HEK293 (cell line): ENCODE measurements around the gene MAK.
"Not testable (repeated sequence)": the region's sequence is repeated elsewhere in the genome, so short reads cannot be mapped to it uniquely, and the experiment has no call there.

ENCODE experiments used
- CTCF ChIA-PET: fragments of 350-600 bp; formaldehyde crosslinking; extraction: SDS; loops from one replicate; lab custom pipeline; 2021; ENCODE audit warnings: antibody characterized with exemption; lab: Yijun Ruan, JAX
- POLR2A ChIA-PET: fragments of 300-600 bp; formaldehyde crosslinking; extraction: SDS; loops from one replicate; lab custom pipeline; 2020; ENCODE audit warnings: antibody characterized with exemption, inconsistent platforms; lab: Yijun Ruan, JAX
- H3K27ac ChIP-seq: fragments of 200-500 bp; sonication (Bioruptor generic); 2 replicates; pipeline ENCODE4 v1.5.1; 2014; ENCODE audit warnings: low read depth, low read length, control low read depth, inconsistent platforms; ENCODE audit errors: extremely low read depth
- H3K36me3 ChIP-seq, 2 experiments: fragments of 200-500 bp in 1 of 2; sonication (Bioruptor generic) in 1 of 2; 1 replicate in 1 of 2; 2 replicates in 1 of 2; pipeline ENCODE4 v1.5.1; 2014 to 2017; ENCODE audit warnings: inconsistent platforms in 2 of 2, low read length in 2 of 2; ENCODE audit not compliant: control insufficient read depth in 2 of 2, insufficient read depth in 1 of 2
- H3K4me1 ChIP-seq: fragments of 200-500 bp; sonication (Bioruptor generic); 2 replicates; pipeline ENCODE4 v1.5.1; 2014; ENCODE audit warnings: mild to moderate bottlenecking, low read length, inconsistent platforms; ENCODE audit not compliant: control insufficient read depth, insufficient read depth
- H3K4me3 ChIP-seq: 2 replicates; pipeline ENCODE4 v1.5.1; 2011; ENCODE audit warnings: low read depth, mild to moderate bottlenecking, control low read depth, low read length, moderate library complexity
- H3K9me3 ChIP-seq: fragments of 200-500 bp; sonication (Bioruptor generic); 2 replicates; pipeline ENCODE4 v1.5.1; 2014; ENCODE audit warnings: low read depth, low read length, inconsistent platforms; ENCODE audit not compliant: control insufficient read depth, insufficient read depth
- BCL11B ChIP-seq: fragments of 450-650 bp; formaldehyde crosslinking; IDR thresholded peaks from 2 replicates; pipeline ENCODE4 v1.5.1; 2016; ENCODE audit warnings: low read depth, missing biosample characterization, missing genetic modification characterization
- KLF8 ChIP-seq: fragments of 450-650 bp; formaldehyde crosslinking; IDR thresholded peaks from 2 replicates; pipeline ENCODE4 v1.5.1; 2016; ENCODE audit warnings: missing biosample characterization, missing genetic modification characterization
- WT1 ChIP-seq: fragments of 450-650 bp; formaldehyde crosslinking; IDR thresholded peaks from 2 replicates; pipeline ENCODE4 v1.5.1; 2016; ENCODE audit warnings: missing biosample characterization, missing genetic modification characterization
- ZBTB17 ChIP-seq: fragments of 450-650 bp; formaldehyde crosslinking; IDR thresholded peaks from 2 replicates; pipeline ENCODE4 v1.5.1; 2016; ENCODE audit warnings: missing biosample characterization, missing genetic modification characterization
- ZNF24 ChIP-seq: fragments of 450-650 bp; formaldehyde crosslinking; IDR thresholded peaks from 2 replicates; pipeline ENCODE4 v1.5.1; 2016; ENCODE audit warnings: missing biosample characterization, missing genetic modification characterization
- ZNF335 ChIP-seq: fragments of 450-650 bp; formaldehyde crosslinking; conservative IDR thresholded peaks from 2 replicates; pipeline ENCODE4 v1.5.1; 2016; ENCODE audit warnings: missing biosample characterization, missing genetic modification characterization
- ZNF548 ChIP-seq: fragments of 450-650 bp; formaldehyde crosslinking; IDR thresholded peaks from 2 replicates; pipeline ENCODE4 v1.5.1; 2016; ENCODE audit warnings: missing biosample characterization, missing genetic modification characterization
- ZNF785 ChIP-seq: fragments of 450-650 bp; formaldehyde crosslinking; IDR thresholded peaks from 2 replicates; pipeline ENCODE4 v1.5.1; 2016; ENCODE audit warnings: missing biosample characterization, missing genetic modification characterization
- ZNF830 ChIP-seq: fragments of 450-650 bp; IDR thresholded peaks from 2 replicates; pipeline ENCODE4 v1.5.0; 2018; ENCODE audit warnings: missing biosample characterization, missing genetic modification characterization, low read depth, mild to moderate bottlenecking, moderate library complexity
- TF ChIP-seq, protein P1 (sequence below): fragments of 450-650 bp; formaldehyde crosslinking; IDR thresholded peaks from 2 replicates; pipeline ENCODE4 v1.5.1; 2016; ENCODE audit warnings: missing biosample characterization, missing genetic modification characterization
- TF ChIP-seq, protein P2 (sequence below): fragments of 450-650 bp; formaldehyde crosslinking; IDR thresholded peaks from 2 replicates; pipeline ENCODE4 v1.5.1; 2016; ENCODE audit warnings: missing biosample characterization, missing genetic modification characterization
- TF ChIP-seq, protein P3 (sequence below): fragments of 450-650 bp; formaldehyde crosslinking; IDR thresholded peaks from 2 replicates; pipeline ENCODE4 v1.5.1; 2016; ENCODE audit warnings: missing biosample characterization, missing genetic modification characterization
- TF ChIP-seq, protein P4 (sequence below): fragments of 450-650 bp; formaldehyde crosslinking; IDR thresholded peaks from 2 replicates; pipeline ENCODE4 v1.5.1; 2016; ENCODE audit warnings: missing biosample characterization, missing genetic modification characterization
- TF ChIP-seq, protein P5 (sequence below): fragments of 450-650 bp; formaldehyde crosslinking; IDR thresholded peaks from 2 replicates; pipeline ENCODE4 v1.5.1; 2016; ENCODE audit warnings: missing biosample characterization, missing genetic modification characterization

MAK gene

DNA sequence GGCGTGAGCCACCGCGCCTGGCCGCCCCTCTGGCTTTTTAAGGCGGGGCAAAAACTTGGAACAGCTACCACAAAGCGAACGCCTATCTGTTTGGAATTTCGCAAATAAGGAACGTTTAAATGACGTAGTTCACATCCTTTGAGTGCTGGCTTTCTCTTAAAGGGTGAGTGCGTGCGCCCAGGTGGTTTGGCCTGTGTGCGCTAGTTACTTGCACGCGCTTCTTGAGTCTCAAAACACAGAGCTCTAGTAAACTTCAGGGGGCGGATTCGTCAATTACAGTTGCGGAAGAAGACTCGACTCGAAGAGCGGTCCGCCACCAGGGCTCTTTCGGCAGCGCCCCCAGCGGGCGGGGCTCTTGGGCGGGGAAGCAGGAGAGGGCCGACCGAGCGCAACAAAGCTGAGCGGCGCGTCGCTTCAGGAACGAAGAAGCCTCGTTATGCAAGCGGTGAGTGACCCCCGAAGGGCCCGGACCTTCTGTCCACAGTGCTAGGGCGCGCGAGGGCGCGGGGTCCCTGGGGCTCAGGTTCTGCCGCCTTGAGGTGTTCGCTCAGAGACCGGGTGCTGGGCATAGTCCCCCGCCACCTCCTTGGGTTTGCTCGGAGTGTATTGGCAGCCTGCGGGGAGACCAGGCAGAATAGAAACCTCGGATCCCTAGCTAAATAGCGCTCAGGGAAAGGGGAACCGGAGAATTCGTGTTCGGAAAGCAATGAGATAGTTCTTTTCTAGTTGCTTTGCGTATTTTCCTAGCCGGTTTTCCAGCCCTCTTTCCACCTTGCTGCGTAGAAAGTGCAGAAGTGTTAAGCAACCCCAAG, 48.6 kb upstream of the MAK start, which contains the start of gene SYCP2L (continued):
- TF ChIP-seq, protein P1, sequence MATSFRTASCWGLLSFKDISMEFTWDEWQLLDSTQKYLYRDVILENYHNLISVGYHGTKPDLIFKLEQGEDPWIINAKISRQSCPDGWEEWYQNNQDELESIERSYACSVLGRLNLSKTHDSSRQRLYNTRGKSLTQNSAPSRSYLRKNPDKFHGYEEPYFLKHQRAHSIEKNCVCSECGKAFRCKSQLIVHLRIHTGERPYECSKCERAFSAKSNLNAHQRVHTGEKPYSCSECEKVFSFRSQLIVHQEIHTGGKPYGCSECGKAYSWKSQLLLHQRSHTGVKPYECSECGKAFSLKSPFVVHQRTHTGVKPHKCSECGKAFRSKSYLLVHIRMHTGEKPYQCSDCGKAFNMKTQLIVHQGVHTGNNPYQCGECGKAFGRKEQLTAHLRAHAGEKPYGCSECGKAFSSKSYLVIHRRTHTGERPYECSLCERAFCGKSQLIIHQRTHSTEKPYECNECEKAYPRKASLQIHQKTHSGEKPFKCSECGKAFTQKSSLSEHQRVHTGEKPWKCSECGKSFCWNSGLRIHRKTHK (tag by site-specific recombination): no peak
- TF ChIP-seq ZBTB17 (peak; percentile 98), KLF8 (tag by site-specific recombination) (peak; percentile 49; the same call in 1 of the 2 replicates), ZNF830 (tag by site-specific recombination) (no peak)

DNA sequence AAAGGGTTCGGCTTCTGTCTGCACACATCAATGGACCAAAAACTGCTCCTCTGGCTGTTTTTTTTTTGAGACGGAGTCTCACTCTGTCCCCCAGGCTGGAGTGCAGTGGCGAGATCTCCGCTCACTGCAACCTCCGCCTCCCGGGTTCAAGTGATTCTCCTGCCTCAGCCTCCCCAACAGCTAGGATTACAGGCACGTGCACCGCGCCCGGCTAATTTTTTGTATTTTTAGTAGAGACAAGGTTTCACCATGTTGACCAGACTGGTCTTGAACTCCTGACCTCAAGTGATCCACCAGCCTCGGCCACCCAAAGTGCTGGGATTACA, 48.0 kb upstream of the MAK start:
- H3K9me3 ChIP-seq: not testable (repeated sequence)
- CTCF ChIA-PET: interaction anchor here (0.6 to 2.6 kb wide), 21 partner anchors 9 to 1405 kb away, joined by 3 to 15 read pairs (median 3); partner anchors contain the start of gene MAK
- H3K4me3 ChIP-seq: peak overlapping the region; percentile 70
- peak; percentile 45; the same call in 1 of the 2 replicates for TF ChIP-seq ZNF548 (tag by site-specific recombination)
- TF ChIP-seq, protein P2, sequence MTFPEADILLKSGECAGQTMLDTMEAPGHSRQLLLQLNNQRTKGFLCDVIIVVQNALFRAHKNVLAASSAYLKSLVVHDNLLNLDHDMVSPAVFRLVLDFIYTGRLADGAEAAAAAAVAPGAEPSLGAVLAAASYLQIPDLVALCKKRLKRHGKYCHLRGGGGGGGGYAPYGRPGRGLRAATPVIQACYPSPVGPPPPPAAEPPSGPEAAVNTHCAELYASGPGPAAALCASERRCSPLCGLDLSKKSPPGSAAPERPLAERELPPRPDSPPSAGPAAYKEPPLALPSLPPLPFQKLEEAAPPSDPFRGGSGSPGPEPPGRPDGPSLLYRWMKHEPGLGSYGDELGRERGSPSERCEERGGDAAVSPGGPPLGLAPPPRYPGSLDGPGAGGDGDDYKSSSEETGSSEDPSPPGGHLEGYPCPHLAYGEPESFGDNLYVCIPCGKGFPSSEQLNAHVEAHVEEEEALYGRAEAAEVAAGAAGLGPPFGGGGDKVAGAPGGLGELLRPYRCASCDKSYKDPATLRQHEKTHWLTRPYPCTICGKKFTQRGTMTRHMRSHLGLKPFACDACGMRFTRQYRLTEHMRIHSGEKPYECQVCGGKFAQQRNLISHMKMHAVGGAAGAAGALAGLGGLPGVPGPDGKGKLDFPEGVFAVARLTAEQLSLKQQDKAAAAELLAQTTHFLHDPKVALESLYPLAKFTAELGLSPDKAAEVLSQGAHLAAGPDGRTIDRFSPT: peak; percentile 54
- TF ChIP-seq, protein P3, sequence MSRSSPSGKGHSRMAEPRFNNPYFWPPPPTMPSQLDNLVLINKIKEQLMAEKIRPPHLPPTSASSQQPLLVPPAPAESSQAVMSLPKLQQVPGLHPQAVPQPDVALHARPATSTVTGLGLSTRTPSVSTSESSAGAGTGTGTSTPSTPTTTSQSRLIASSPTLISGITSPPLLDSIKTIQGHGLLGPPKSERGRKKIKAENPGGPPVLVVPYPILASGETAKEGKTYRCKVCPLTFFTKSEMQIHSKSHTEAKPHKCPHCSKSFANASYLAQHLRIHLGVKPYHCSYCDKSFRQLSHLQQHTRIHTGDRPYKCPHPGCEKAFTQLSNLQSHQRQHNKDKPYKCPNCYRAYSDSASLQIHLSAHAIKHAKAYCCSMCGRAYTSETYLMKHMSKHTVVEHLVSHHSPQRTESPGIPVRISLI (tag by site-specific recombination): peak; percentile 21; the same call in 1 of the 2 replicates
- TF ChIP-seq WT1 (tag by site-specific recombination): peak; percentile 83
- TF ChIP-seq, protein P4, sequence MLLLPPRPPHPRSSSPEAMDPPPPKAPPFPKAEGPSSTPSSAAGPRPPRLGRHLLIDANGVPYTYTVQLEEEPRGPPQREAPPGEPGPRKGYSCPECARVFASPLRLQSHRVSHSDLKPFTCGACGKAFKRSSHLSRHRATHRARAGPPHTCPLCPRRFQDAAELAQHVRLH (tag by site-specific recombination): peak; percentile 7; the same call in 1 of the 2 replicates
- TF ChIP-seq BCL11B (tag by site-specific recombination): peak; percentile 39
- TF ChIP-seq, protein P5, sequence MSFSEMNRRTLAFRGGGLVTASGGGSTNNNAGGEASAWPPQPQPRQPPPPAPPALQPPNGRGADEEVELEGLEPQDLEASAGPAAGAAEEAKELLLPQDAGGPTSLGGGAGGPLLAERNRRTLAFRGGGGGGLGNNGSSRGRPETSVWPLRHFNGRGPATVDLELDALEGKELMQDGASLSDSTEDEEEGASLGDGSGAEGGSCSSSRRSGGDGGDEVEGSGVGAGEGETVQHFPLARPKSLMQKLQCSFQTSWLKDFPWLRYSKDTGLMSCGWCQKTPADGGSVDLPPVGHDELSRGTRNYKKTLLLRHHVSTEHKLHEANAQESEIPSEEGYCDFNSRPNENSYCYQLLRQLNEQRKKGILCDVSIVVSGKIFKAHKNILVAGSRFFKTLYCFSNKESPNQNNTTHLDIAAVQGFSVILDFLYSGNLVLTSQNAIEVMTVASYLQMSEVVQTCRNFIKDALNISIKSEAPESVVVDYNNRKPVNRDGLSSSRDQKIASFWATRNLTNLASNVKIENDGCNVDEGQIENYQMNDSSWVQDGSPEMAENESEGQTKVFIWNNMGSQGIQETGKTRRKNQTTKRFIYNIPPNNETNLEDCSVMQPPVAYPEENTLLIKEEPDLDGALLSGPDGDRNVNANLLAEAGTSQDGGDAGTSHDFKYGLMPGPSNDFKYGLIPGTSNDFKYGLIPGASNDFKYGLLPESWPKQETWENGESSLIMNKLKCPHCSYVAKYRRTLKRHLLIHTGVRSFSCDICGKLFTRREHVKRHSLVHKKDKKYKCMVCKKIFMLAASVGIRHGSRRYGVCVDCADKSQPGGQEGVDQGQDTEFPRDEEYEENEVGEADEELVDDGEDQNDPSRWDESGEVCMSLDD (tag by site-specific recombination): 0 out of 2 replicates have a peak, but pooled peaks have one; percentile 23
- TF ChIP-seq ZNF335 (tag by site-specific recombination): peak; percentile 93
- TF ChIP-seq ZNF785: peak; percentile 61; the same call in 1 of the 2 replicates
- peak; percentile 16; the same call in 1 of the 2 replicates for TF ChIP-seq ZNF24 (tag by site-specific recombination)
- TF ChIP-seq, all 188 proteins: peak for 10; not testable (repeated sequence) for 178
- H3K27ac ChIP-seq: peak overlapping the region; percentile 77
- not testable (repeated sequence) for H3K36me3 ChIP-seq, H3K4me1 ChIP-seq
- POLR2A ChIA-PET: interaction anchor here (0.6 to 1.8 kb wide), 21 partner anchors 9 to 645 kb away, joined by 3 to 10 read pairs (median 3); partner anchors contain the start of genes C6orf52, MAK, NEDD9 and PAK1IP1
